HuH-7 (cell line): ENCODE measurements around the gene ZFAND2B.

Experiments used
- DNase-seq: peaks from one replicate; pipeline ENCODE4 v3.0.0; 2011; ENCODE audit warnings: low spot score

Gene ZFAND2B

DNA sequence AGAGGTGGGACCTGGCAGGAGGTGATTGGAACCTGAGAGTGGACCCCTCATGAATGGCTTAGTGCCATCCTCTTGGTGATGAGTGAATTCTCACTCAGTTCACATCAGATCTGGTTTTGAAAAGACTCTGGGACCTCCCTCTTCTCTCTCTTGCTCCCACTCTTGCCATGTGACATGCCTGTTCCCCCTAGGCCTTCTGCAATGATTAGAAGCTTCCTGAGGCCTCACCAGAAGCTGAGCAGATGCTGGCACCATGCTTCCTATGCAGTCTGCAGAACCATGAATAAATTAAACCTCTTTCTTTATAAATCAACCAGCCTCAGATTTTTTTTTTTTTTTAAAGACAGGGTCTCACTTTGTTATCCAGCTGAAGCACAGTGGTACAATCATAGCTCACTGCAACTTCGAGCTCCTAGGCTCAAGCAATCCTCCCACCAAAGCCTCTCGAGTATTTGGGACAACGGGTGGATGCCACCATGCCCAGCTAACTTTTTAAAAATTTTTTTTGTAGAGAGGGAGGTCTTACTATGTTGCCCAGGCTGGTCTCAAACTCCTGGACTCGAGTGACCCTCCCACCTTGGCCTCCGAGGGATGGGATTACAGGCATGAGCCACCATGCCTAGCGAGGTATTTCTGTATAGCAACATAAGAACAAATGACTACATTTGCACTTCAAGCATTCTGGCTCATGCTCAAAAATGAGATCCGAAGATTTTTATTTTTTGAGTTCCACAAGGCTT, 2.0 kb upstream of the ZFAND2B start:
- no peak for DNase-seq

DNA sequence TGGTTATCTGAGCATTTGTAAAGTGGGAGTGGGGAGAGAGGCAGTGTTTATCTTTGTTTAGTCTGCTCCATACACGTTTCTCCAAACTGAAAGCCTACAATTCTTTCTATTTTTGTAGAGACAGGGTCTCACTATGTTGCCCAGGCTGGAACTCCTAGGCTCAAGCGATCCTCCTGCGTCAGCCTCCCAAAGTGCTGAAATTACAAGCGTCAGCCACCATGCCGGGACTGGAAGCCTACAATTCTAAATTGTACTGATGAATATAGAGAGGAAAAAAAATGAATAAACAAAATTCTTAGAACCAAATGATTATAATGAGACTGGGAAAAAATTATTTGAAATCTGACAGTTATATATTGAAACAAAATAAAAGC, 1.4 kb upstream of the ZFAND2B start:
- no peak for DNase-seq

GRCh38 chr2:219205981-219206327, 628 bp upstream of the ZFAND2B start:
- no peak for DNase-seq

DNA sequence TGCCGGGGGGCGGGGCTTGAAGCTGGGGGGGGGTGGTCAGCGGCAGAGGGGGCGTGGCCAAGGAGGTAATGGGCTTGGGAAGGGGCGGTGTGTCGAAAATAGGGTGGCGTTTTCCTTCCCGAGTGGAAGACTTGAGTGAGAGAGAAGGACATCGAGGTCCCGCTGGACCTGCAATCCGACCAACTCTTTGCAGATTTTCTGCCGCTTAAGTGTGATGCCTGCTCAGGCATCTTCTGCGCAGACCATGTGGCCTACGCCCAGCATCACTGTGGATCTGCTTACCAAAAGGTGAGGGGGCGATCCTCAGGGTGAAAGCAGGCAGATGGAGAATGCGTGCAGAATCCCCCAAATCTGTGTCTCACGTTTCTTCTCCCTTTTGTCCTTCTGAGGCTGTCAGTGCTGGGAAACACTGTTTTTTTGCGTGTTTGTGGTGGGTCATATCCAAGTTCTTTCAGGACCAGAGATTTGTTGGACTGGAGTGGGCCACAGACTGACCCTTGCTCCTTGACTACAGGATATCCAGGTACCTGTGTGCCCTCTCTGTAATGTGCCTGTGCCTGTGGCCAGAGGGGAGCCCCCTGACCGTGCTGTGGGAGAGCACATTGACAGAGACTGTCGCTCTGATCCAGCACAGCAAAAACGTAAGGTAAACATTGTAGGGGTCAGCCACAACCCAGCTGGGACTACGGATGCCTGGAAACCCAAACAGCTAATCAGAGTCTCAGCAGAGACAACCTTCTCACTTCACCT, 727 bp downstream of the ZFAND2B start:
- no peak for DNase-seq

DNA sequence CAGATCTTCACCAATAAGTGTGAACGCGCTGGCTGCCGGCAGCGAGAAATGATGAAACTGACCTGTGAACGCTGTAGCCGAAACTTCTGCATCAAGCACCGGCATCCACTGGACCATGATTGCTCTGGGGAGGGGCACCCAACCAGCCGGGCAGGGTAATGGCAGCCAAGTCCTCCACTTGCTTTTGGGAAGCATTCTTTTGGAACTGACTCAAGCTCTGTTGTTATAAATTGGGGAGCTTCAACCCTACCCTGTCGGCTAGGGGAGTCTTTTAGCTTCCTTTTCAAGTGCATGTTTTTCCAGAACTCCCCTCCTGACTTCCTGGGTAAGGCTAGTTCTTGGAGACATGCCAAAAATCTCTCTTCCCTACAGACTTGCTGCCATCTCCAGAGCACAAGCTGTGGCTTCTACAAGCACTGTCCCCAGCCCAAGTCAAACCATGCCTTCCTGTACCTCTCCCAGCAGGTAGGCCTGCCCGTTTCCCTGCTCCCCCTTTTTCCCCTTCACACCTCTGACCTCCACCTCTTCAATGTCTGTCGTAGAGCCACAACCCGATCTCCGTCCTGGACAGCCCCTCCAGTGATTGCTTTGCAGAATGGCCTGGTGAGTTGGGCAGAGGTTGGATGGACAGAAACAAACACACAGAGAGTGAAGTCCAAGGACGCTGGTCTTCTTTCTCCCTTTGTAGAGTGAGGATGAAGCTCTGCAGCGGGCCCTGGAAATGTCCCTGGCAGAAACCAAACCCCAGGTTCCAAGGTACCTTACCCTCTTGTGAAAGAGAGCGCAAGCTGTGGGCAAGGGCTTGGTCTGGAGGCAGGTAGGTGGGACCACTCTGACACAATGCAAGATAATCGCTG, 1.5 kb downstream of the ZFAND2B start:
- DNase-seq, result no peak

DNA sequence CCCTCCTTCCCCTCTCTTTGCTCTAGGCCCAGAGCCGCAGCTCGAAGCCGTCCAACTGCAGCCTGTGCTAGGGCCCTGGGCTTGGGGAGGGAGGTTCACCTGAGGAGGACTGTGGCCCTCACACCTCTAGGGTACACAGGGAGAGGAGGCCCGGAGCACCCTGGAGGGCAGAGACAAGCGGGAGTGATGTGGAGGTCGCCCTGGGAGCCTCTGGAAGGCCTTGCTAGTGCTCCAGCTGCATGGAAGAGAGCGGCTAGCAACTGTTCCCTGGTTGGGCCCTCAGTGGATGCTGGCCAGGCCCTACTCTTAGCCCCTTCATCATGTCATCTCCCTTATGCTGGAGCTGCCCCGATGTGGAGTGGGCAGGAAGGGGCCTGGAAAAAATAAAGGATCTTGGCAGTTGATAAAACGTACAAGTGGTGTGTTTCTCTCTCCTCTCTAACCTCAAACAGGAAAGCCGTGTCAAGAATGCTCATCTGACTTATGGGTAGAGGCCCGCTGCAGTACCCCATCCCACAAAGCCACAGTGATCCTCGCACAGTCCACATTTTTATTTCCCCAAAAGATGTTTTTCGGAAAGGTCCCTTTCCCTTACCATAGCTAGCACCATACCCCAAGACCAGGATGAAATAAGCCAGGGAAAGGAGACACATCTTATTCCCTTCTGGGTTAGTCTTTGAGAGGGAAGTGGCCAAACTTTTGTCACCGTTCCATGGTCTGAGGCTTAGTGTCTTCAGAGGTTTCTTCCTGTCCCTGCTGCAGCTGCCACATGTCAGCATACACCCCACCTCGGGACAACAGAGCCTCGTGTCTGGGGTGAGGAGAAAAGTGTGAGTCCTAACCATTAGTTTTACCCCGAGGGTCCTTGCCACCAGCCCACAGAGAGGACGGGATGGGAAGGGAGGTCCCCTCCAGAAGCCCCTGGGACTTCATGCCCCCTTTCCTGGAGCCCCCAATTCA, 2.9 kb downstream of the ZFAND2B start:
- no peak for DNase-seq

GRCh38 chr2:219210196-219210885, 3.8 kb downstream of the ZFAND2B start:
- DNase-seq, result no peak

GRCh38 chr2:219210886-219211362, 4.3 kb downstream of the ZFAND2B start:
- no peak for DNase-seq

- DNase-seq, result no peak
Measured at GRCh38 chr2:219213026-219213415, 6.4 kb downstream of the ZFAND2B start.

GRCh38 chr2:219213486-219214071, 7.0 kb downstream of the ZFAND2B start:
- DNase-seq, result no peak

DNA sequence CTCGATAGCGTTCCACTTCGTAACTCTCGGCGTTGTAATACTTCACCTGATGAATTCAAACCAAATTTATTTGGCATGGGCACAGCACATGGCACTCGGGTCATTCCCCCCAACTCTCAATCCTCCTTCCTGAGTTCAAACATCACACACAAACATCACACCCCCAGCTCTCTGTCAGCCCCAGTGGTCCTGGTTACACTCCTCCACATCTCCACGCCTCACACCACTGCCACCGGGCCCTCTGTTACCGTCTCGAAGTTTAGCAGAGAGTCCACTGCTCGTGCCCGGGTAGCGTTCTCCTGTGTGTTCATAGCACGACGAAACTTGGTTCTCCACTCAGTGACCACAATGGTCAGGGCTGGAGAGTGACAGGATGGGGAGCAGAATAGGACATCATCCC, 7.6 kb downstream of the ZFAND2B start:
- DNase-seq, result no peak

DNA sequence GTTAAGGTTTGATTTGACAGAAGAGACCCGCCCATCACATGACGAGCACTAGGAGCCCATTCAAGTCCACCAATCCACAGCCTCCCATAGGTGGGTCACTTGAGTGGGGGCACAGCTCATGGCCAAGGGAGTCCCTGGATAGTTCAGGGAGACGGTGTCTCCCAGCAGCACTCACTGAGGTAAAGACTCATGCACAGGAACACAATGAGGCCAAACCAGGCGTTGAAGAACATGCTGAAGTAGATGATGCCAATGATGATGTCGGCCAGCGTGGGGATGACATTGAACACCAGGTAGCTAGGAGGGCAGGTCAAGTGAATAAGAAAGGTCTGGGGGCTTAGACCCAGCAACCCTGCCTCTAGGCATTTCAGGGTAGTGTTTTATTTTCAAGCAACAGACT, 8.2 kb downstream of the ZFAND2B start:
- no peak for DNase-seq

DNA sequence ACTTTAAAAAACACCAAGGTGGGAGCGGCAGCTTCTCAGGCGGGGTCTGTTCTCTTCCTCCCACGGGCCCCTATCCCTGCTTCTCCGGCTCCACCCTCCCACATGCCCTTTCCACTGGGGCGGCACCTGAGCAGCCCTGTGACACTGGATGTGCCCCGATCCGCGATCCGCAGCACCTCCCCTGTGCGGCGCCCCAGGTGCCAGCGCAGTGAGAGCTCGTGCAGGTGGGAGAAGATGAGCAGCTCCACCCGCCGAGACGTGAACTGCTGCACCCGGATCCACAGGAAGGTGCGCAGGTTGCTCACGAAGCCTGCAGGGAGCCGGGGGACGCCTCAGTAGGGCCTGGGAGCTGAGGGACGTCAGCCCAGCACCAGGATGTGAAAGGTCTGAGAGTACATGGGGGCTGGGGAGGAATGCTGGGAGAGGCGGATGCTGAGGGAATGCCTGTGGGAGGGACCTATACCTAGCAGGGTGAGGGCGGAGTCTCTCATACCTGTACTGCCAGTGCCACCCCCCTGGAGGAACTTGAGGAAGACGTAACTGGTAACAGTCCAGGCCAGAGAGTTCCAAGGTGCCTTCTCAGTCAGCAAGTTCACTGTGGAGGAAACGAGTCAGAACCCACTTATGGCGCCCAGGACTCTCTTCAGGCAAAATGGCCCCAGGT, 9.4 kb downstream of the ZFAND2B start:
- DNase-seq, result no peak

GRCh38 chr2:219216535-219216915, 9.9 kb downstream of the ZFAND2B start:
- no peak for DNase-seq

GRCh38 chr2:219218217-219218731, 11.7 kb downstream of the ZFAND2B start:
- DNase-seq, result peak; percentile 49

- DNase-seq, result peak; percentile 98
Measured at GRCh38 chr2:219218732-219219701, 12.4 kb downstream of the ZFAND2B start, which contains the start of gene ABCB6. Gene ABCB6, minus strand, starts transcription at chr2:219218958. Its CDS starts 285 bp downstream, at chr2:219218673.

- DNase-seq, result no peak
Measured at GRCh38 chr2:219219784-219220532, 13.4 kb downstream of the ZFAND2B start.
